ENCODE results near the gene KIAA1549. TPM values are rescaled to one million over a fixed set of nuclear protein-coding genes. Genes with fewer than 3 reads are reported as not detected.

The KIAA1549 gene
- total RNA-seq, 1 donor from 2014 or later: 12.2 TPM

DNA sequence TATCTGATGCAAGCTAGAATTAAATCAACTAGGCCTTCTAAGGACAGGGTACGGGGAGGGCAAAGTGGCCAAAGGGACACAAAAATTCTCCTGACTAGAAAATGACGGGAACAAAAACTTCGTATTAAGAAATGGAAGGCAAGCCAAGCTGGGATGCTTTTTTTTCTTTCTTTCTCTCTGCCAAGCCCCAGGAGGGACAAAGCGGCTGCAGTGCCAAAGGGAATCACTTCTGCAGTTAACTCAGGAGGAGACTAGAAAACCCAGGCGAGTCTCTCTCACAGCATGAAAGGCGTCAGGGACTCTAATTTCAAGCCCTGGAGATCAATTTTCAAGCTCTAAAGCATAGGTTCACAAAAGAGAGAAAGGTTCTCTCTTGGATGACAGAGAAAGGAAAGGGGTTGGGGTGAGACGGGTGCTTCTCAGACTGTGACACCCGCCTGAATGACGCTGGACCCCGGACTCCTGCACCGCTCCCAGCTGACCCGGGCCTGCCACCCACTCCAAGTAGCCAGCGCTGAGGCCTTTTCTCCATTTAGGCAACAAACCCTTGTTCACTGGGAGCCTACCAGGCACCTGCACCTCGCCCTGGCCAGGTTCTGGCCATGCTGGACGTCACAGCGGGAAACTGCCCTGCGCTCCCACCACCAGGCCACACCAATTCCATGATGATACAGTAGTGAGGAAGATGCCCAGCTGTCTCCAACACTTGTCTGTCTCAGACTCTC lies 56.5 kb downstream of the KIAA1549 start:
- no peak for DNase-seq (ENCODE audit: extremely low spot score, unreplicated experiment)
- TF ChIP-seq, protein P1, sequence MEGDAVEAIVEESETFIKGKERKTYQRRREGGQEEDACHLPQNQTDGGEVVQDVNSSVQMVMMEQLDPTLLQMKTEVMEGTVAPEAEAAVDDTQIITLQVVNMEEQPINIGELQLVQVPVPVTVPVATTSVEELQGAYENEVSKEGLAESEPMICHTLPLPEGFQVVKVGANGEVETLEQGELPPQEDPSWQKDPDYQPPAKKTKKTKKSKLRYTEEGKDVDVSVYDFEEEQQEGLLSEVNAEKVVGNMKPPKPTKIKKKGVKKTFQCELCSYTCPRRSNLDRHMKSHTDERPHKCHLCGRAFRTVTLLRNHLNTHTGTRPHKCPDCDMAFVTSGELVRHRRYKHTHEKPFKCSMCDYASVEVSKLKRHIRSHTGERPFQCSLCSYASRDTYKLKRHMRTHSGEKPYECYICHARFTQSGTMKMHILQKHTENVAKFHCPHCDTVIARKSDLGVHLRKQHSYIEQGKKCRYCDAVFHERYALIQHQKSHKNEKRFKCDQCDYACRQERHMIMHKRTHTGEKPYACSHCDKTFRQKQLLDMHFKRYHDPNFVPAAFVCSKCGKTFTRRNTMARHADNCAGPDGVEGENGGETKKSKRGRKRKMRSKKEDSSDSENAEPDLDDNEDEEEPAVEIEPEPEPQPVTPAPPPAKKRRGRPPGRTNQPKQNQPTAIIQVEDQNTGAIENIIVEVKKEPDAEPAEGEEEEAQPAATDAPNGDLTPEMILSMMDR (IDR thresholded peaks at IDR 0.05): no peak
- peaks cover 6% of the 10 kb centered on the region for H3K36me3 Mint-ChIP-seq (ENCODE audit: unreplicated experiment)
- H3K9me3 Mint-ChIP-seq (ENCODE audit: unreplicated experiment): peaks cover 3% of the 10 kb centered on the region
- H3K4me1 Mint-ChIP-seq (ENCODE audit: unreplicated experiment): peaks cover 15% of the 10 kb centered on the region
- no peak overlapping the region for H3K27ac Mint-ChIP-seq (ENCODE audit: unreplicated experiment)
- no peak overlapping the region for H3K4me3 Mint-ChIP-seq (ENCODE audit: unreplicated experiment)
- peaks cover 4% of the 10 kb centered on the region for H3K27me3 Mint-ChIP-seq (ENCODE audit: unreplicated experiment)

DNA sequence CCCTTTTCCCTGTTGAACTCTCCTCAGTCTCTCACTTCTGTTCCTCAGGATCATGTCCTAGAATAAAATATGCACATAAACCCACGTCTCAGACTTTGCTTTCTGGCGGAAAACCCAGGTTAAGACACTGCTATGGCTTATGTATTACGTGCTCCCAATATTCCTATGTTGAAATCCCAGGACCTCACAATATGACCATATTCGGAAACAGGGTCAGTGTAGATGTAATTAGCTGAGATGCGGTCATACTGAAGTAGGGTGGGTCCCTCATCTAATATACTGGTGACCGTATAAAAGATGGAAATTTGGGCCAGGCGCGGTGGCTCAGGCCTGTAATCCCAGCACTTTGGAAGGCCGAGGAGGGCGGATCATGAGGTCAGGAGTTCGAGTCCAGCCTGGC lies 59.9 kb downstream of the KIAA1549 start:
- peaks cover 4% of the 10 kb centered on the region for H3K27me3 Mint-ChIP-seq (ENCODE audit: unreplicated experiment)
- no peak overlapping the region for H3K27ac Mint-ChIP-seq (ENCODE audit: unreplicated experiment)
- H3K4me1 Mint-ChIP-seq (ENCODE audit: unreplicated experiment): peaks cover 12% of the 10 kb centered on the region
- peaks cover 3% of the 10 kb centered on the region for H3K9me3 Mint-ChIP-seq (ENCODE audit: unreplicated experiment)
- no peak overlapping the region for H3K4me3 Mint-ChIP-seq (ENCODE audit: unreplicated experiment)
- DNase-seq (ENCODE audit: extremely low spot score, unreplicated experiment): no peak
- TF ChIP-seq, protein P1 (IDR thresholded peaks at IDR 0.05): no peak
- H3K36me3 Mint-ChIP-seq (ENCODE audit: unreplicated experiment): peaks cover 20% of the 10 kb centered on the region

DNA sequence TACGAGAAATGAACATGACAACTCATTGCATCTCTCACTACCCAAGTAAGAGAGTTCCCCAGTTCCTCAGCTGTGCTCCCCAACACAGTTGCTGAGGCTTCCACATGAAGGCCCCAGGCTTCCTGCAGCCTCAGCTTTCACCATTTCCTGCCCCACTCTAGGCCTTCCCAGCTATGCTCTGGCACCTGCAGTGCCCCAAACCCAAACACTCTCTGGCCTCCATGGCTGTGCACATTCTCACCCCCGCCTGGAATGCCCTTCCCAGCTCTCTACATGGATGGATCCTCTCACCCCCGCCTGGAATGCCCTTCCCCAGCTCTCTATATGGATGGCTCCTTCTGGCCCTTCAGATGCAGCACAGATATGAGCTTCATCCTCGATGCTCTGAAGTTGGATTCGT lies 61.3 kb downstream of the KIAA1549 start:
- Mint-ChIP-seq H3K27ac (ENCODE audit: unreplicated experiment) (no peak overlapping the region), H3K36me3 (ENCODE audit: unreplicated experiment) (peaks cover 20% of the 10 kb centered on the region), H3K4me3 (ENCODE audit: unreplicated experiment) (no peak overlapping the region), H3K4me1 (ENCODE audit: unreplicated experiment) (peaks cover 7% of the 10 kb centered on the region), H3K27me3 (ENCODE audit: unreplicated experiment) (peaks cover 4% of the 10 kb centered on the region), H3K9me3 (ENCODE audit: unreplicated experiment) (peaks cover 3% of the 10 kb centered on the region)
- no peak for DNase-seq (ENCODE audit: extremely low spot score, unreplicated experiment)
- TF ChIP-seq, protein P1 (IDR thresholded peaks at IDR 0.05): no peak

DNA sequence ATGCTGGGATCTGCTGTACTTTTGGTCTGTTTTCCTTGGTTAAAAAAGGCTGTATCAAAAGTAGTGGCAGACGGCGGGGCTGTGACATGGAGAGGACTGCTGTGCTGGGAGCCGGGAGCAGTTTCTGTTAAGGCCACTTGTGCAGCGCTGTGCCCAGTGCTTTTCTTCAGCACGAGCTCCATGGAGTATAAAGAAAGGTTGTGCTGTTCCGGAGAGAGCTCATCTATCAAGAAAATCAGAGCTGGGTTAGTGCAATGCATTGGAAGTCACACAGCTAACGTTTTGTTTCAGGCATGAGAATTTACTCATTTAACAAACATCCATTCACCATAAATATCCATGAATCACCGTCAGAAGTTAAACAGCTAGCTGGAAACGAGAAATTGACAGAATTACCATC lies 62.0 kb downstream of the KIAA1549 start:
- DNase-seq (ENCODE audit: extremely low spot score, unreplicated experiment): no peak
- peaks cover 3% of the 10 kb centered on the region for H3K9me3 Mint-ChIP-seq (ENCODE audit: unreplicated experiment)
- H3K27ac Mint-ChIP-seq (ENCODE audit: unreplicated experiment): no peak overlapping the region
- peaks cover 8% of the 10 kb centered on the region for H3K27me3 Mint-ChIP-seq (ENCODE audit: unreplicated experiment)
- H3K4me1 Mint-ChIP-seq (ENCODE audit: unreplicated experiment): peaks cover under 1% of the 10 kb centered on the region
- peaks cover 20% of the 10 kb centered on the region for H3K36me3 Mint-ChIP-seq (ENCODE audit: unreplicated experiment)
- TF ChIP-seq, protein P1 (IDR thresholded peaks at IDR 0.05): no peak
- no peak overlapping the region for H3K4me3 Mint-ChIP-seq (ENCODE audit: unreplicated experiment)

DNA sequence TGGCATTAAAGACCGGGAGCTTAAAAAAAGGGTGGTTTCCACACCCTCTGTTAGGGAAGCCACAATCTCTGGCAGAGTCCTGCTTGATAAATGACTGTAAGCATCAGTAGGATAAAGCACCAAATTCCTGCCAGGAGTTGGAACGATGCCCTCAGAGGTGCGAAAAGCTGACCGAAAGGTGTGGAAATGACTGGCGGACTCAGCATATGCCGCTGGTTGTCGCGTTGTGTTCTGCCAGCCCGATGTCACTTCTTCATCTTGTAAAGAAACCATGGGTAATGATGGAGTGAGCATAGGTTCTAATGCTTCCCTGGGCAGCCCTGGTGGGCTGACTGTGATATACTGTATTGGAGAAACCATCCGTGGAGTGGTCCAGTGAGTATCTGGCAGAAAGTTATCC lies 62.4 kb downstream of the KIAA1549 start:
- TF ChIP-seq, protein P1 (IDR thresholded peaks at IDR 0.05): no peak
- H3K27me3 Mint-ChIP-seq (ENCODE audit: unreplicated experiment): peaks cover 10% of the 10 kb centered on the region
- no peaks in the 10 kb centered on the region for H3K4me1 Mint-ChIP-seq (ENCODE audit: unreplicated experiment)
- H3K36me3 Mint-ChIP-seq (ENCODE audit: unreplicated experiment): peaks cover 20% of the 10 kb centered on the region
- no peak for DNase-seq (ENCODE audit: extremely low spot score, unreplicated experiment)
- H3K27ac Mint-ChIP-seq (ENCODE audit: unreplicated experiment): no peak overlapping the region
- H3K4me3 Mint-ChIP-seq (ENCODE audit: unreplicated experiment): no peak overlapping the region
- peaks cover 3% of the 10 kb centered on the region for H3K9me3 Mint-ChIP-seq (ENCODE audit: unreplicated experiment)
